Sigmoid colon (tissue), 4 donors: Measurements from ENCODE around the gene ACTA2.

Experiments
- POLR2AphosphoS5 ChIP-seq, 4 donors: sonication (generic); formaldehyde crosslinking; IDR thresholded peaks; one replicate each; pipeline ENCODE4 v1.6.1; 2017; ENCODE audit warnings: antibody characterized with exemption in 4 of 4
- TF ChIP-seq, protein P1 (sequence below), 4 experiments: fragments of 450-650 bp in 3 of 4; fragments of 200-600 bp in 1 of 4; IDR thresholded peaks; one replicate each; pipeline ENCODE4 v1.5.1; 2016 to 2019; ENCODE audit warnings: antibody characterized with exemption in 4 of 4, mild to moderate bottlenecking in 3 of 4, moderate library complexity in 2 of 4

DNA sequence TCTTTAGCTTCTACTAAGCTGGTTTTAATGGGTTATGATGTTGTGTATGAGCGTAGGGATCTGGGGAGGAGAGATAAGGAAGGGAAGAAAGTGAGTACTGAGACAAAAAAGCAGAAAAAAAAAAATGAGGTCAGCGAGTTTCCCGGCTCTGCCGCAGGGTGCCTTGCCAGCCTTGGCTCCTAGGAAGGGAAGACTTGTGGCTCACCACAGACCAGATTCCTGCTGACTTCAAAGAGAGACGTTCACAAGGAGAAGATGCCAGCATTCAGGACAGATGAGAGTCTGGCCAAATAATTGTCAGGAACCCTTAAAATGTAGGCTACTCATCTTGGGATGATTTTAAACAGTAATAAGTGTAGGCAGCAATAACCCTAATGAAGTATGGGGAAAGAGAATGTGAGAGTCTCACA lies 26.6 kb upstream of the ACTA2 start:
- TF ChIP-seq, protein P1, sequence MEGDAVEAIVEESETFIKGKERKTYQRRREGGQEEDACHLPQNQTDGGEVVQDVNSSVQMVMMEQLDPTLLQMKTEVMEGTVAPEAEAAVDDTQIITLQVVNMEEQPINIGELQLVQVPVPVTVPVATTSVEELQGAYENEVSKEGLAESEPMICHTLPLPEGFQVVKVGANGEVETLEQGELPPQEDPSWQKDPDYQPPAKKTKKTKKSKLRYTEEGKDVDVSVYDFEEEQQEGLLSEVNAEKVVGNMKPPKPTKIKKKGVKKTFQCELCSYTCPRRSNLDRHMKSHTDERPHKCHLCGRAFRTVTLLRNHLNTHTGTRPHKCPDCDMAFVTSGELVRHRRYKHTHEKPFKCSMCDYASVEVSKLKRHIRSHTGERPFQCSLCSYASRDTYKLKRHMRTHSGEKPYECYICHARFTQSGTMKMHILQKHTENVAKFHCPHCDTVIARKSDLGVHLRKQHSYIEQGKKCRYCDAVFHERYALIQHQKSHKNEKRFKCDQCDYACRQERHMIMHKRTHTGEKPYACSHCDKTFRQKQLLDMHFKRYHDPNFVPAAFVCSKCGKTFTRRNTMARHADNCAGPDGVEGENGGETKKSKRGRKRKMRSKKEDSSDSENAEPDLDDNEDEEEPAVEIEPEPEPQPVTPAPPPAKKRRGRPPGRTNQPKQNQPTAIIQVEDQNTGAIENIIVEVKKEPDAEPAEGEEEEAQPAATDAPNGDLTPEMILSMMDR (IDR thresholded peaks at IDR 0.05): no peak
- peak; percentile 81 to 93 (median 92) for TF ChIP-seq POLR2AphosphoS5 (IDR thresholded peaks at IDR 0.05)
